Activated naive CD8-positive, alpha-beta T cell treated with anti-CD3 and anti-CD28 coated beads, Interleukin-2, amount 50 U/mL, for 16 hours (primary cell): Measurements from ENCODE around the gene TBCA.

Experiments
- DNase-seq: peaks from one replicate; pipeline ENCODE4 v3.0.0-alpha.2; 2020; ENCODE audit warnings: low read depth, low spot score

TBCA gene, protein sequence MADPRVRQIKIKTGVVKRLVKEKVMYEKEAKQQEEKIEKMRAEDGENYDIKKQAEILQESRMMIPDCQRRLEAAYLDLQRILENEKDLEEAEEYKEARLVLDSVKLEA

DNA sequence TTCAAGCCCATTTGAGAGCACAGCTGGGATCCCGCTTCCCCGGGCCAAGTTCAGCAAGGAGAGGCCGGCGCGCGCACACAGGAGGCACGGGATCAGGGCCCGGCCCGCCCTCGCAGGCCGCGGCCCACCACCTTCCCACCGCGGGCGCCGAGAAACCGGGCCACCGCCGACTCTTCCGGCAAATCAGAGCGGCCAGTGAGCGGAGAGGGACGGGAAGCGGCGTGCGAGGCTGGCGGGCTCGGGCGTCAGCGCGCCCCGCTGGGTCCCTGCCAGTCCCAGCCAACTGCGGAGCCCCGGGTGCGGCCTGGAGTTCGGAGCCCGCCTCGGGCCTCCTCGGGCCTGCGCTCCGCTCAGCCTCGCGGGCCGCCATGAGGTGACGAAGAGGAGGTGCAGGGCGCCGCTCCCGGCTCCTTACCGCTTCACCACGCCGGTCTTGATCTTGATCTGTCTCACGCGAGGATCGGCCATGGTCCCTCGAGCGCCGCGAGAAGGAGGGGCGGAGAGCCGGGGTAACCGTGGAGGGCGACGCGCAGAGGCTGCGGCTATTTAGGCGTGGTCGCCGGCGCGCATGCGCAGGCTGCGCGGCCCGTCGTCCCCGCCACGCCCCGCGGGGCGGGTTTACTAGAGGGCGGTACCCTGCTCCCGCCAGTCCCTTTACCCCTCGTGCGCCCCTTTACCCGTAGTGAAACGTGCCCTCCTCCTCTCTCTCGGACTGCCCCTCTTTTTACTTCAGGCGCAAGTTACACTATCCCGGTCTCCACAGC lies at the start of gene TBCA:
Gene TBCA (minus strand): TSS at position 550 of the 764 bp plus-strand sequence. CDS start 82 bp downstream, at position 468.
- DNase-seq = peak; percentile 82

DNA sequence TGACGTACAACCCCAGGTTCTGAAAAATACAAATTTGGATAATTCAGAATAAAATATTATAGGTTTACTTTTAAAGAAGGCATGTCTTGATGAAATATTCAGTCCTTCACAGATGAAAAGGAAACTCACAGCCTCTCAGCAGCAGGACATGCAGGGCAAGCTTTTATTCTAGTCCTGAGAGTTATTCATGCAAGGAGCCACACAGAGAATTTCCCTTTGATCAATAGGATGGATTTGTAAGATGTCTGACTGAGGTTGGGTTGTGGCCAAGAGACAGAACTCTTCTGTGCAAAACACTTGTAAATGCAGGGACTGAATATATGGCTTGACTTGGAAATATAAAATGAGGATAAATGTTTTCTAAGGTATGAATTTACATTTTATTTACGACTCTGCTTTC lies 48.8 kb upstream of the TBCA start:
- no peak for DNase-seq

DNA sequence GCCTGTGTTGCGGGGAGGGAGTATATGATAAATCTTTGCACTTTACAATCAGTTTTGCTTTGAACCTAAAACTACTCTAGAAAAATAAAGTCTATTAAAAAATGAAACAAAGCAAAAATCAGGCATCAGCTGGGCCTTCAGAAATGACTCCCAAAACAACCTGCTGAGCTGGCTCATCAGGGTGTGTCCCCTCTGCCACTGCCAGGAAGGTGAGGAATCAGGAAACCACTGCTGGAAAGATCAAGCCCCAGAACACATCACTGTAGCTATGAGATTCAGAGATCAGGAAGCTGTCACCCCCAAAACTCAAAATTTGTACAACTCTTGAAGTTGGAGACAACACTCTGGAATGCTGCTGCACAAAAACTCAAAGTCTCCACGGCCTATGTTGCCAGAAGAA lies 40.5 kb upstream of the TBCA start:
- no peak for DNase-seq

DNA sequence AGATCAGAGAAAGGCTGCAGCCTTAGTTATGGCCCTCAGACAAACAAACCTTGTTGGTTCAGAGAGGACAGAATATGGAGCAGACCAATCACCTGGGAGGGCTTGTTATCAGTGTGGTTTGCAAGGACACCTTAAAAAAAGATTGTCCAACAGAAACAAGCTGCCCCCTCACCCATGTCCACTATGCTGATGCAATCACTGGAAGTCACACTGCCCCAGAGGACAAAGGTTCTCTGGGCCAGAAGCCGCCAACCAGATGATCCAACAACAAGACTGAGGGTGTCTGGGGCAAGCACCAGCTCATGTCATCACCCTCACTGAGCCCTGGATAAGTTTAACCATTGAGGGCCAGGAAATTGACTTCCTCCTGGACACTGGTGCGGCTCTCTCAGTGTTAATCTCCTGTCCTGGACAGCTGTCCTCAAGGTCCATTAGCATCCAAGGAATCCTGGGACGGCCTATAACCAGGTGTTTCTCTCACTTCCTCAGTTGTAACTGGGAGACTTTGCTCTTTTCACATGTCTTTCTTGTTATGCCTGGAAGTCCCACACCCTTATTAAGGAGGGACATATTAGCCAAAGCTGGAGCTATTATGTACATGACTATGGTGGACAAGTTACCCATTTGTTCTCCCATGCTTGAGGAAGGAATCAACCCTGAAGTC lies 36.9 kb upstream of the TBCA start:
- no peak for DNase-seq

DNA sequence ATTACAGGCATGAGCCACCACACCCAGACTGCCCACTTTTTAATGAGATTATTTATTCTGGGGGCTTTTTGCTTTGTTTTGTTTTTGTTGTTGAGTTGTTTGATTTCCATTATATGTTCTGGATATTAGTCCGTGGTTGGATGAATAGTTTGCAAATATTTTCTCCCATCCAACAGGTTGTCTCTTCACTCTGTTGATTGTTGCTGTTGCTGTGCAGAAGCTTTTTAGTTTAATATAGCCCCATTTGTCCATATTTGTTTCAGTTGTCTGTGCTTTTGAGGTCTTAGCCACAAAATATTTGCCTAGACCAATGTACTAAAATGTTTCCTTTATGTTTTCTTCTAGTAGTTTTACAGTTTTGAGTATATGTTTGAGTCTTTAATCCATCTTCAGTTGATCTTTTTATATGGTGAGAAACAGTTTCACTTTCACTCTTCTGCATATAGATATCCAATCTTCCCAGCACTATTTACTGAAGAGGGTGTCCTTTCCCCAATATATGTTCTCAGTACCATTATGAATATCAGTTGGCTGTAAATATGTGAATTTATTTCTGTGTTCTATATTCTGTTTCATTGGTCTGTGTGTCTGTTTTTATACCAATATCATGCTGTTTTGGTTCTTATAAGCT lies 30.2 kb upstream of the TBCA start:
- no peak for DNase-seq

DNA sequence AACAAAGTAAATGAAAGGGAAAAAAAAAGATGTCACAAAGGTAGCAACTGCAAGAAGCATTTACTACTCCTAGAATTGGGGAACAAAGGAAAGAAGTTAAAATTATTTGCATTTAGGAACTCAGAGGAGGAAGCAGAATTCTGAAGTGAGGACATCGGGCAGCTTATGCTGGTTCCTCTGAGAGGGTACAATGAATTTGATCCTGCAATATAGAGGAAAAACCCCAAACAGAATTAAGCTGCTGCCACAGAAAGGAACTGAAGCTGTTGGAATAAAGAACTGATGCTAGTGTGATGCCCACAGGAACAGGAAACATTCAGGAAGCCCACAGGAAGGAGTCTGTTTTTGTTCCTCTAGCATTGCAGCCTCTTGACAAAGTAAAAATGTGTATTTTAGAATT lies 22.3 kb upstream of the TBCA start:
- no peak for DNase-seq

DNA sequence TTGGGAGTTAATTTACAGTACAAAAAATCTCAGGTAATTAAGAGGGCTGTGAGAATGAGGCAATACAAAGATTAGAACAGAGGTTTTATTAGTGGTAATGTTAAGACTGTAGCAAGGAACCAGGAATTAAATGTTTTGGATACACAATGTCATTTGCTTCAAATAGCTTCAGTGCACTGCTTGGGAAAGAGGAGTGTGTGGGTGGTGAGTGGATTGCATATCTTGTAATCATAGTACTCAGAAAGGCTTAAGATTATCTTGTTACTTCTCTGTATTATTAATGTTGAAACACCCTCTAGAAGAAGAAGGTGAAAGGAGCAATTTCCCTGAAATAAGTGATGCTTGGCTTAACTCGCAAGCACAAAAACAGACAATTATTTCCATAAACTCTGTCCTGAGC lies 21.0 kb upstream of the TBCA start:
- no peak for DNase-seq

DNA sequence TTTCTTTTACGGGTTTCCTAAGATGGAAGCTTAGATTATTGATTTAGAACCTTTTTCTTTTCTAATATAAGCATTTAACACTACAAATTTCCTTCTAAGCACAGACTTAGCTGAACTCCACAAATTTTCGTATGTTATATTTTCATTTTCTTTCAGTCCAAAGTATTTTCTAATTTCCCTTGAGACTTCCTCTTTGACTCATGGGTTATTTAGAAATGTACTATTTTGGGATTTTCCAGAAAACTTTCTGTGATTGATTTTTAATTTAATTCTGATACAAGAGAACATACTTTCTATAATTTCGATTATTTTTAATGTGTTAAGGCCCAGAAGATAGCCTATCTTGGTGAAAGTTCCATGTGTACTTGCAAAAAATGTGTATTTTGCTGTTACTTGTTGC lies 19.7 kb upstream of the TBCA start:
- DNase-seq = no peak

DNA sequence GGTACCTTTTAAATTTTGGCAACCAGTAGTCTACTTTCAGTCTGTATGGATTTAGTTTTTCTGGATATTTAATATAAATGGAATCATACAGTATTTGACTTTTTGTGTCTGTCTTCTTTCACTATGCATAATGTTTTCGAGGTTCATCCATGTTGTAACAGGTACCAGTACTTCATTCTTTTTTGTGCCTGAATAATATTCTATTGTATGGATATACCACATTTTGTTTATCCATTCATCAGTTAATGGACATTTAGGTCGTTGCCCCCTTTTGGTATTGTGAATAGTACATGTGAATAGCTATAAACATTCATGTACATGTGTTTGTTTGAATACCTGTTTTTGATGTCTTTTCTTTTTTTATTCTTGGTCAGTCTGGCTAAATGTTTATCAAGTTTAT lies 19.1 kb upstream of the TBCA start:
- DNase-seq = no peak

DNA sequence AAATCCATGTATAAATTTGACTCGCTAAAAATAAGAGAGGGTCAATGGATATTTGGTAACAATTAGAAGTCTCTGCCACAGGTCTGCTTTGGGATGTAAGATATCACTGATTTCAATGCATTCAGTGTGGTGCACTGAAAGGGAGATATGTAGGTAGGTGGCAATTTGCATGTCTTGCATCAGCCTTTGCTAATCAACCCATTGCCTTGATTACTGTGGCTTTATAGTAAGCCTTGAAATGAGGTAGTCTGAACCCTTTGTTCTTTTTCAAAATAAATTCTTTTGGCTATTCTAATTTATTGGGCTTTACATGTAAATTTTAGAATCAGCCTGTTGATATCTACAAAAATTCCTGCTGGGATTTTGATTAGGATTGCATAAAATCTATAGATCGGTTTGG lies 15.8 kb upstream of the TBCA start:
- DNase-seq = no peak

DNA sequence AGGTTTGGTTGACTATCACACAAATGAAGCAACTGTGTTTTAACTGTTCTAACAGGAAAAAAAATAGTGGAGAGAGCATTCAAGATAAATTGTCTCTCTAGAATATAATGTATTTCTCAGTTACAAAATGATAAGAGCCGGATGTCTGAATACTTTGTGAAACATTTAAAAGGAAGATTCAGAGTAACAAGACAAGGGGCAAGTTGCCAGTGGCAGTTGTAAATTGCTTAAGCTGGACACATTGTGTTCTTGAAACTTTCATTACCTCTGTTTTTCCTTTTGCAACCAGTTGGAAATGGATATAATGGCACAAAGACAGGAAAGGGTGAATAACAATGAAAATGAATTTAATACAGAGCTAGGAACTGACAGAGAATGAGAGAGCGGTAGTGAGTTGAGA lies 15.2 kb upstream of the TBCA start:
- DNase-seq = no peak

DNA sequence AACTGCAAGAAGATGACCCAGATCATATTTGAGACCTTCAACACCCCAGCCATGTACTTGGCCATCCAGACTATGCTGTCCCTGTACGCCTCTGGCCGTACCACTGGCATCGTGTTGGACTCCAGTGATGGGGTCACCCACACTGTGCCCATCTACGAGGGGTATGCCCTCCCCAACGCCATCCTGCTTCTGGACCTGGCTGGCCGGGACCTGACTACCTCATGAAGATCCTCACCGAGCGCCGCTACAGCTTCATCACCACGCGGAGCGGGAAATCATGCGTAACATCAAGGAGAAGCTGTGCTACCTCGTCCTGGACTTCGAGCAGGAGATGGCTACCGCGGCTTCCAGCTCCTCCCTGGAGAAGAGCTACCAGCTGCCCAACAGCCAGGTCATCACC lies 9.1 kb upstream of the TBCA start:
- no peak for DNase-seq

DNA sequence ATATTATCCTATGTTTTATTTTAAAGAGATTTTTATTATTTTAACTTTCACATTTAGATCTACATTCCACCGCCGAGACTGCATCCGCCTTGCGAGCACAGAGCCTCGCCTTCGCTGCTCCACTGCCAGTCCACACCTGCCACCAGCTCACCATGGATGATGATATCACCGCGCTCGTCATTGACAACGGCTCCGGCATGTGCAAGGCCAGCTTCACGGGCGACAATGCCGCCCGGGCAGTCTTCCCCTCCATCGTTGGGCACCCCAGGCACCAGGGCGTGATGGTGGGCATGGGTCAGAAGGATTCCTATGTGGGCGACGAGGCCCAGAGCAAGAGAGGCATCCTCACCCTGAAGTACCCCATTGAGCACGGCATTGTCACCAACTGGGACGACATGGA lies 8.6 kb upstream of the TBCA start:
- DNase-seq = no peak

DNA sequence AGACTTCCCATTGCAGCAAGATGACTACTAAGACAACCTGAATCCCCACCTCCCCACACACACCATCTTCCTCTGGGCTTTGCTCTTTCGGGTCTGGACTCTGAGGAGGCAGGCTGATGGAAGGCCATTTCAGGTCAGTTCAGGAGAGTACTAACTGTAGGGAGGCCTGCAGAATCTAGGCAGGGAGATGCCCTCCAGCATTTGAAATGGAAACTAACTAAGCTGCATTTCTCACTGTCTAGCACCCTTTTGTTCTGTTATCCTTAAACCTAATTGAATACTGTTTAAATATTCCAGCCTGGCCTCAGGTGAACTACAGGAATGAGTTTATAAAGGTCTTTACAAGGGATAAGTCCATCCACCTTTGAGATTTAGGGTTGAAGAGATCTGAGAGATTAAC lies 4.9 kb upstream of the TBCA start:
- DNase-seq = no peak

DNA sequence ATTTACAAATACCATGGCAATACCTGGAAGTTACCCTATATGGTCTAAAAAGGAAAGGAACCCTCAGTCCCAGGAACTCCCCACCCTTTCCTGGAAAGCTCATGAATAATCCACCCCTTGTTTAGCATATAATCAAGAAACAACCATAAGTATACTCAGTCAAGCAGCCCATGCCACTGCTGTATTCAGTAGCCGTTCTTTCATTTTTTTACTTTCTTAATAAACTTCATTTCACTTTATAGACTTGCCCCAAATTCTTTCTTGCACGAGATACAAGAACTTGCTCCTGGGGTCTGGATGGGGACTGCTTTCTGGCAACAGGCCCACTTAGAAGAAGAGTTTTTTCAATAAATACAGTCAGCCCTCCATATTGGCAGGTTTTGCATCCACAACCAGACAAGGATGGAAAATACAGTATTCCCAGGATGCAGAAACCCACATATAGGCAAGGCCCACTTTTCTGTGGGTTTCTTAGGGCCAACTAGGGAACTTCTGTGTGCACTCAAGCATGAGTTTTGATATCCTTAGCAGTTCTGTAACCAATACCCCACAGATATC lies 2.8 kb upstream of the TBCA start:
- no peak for DNase-seq

DNA sequence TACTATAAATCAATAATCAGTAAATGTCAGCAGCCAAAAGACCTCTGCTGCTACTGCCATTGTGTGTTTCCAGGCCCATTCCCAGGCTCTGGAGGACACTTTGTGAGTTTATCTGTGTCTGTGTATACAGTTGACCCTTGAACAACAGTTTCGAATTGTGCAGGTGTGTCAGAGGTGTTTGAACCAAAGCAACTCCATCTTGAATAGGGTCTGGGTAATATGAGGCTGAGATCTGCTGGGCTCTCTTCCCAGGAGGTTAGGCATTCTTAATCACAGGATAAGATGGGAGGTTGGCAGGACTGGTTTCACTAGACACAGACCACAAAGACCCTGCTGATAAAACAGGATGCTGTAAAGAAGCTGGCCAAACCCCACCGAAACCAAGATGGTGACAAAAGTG lies 2.3 kb upstream of the TBCA start:
- no peak for DNase-seq

DNA sequence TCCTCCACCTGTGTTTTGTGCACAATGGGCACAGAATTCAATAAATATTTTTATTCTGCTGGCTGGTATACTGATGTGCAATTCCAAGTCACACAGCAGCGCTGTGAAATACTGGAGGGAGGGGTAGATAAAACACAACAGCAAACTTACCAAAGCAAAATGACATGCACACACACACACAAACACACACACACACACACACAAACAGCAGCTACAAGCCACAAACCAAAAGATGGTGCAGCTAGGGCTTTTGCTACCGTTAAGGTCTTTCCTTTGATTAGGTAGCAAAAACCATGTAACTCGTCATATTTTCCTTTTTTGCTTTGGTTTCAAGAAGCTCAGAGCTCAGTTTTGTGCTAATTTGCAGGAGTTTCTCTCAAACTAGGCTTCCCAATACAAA lies 1.8 kb upstream of the TBCA start:
- no peak for DNase-seq

DNA sequence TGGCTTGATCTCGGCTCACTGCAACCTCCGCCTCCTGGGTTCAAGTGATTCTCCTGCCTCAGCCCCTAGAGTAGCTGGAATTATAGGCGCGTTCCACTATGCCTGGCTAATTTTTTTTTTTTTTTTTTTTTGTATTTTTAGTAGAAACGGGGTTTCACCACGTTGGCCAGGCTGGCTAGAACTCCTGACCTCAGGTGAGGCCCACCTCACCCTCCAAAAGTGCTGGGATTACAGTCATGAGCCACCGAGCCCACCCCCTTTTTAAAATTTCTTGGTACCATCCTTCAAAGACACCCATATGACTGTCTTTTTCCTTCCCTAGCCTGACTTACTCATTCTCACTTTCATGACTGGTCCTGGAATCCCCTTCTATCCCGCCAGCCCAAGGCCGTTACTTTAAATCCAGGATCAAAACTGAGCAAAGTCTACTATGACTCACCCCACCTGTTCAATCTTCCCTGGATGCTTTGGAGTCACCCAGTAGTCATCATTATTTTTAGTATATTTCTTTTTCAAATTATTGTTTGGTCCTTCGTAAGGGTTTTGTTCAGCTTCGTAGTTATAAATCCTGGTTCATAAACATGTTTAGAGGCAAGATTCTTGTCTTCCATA lies 1.2 kb upstream of the TBCA start:
- DNase-seq = no peak

DNA sequence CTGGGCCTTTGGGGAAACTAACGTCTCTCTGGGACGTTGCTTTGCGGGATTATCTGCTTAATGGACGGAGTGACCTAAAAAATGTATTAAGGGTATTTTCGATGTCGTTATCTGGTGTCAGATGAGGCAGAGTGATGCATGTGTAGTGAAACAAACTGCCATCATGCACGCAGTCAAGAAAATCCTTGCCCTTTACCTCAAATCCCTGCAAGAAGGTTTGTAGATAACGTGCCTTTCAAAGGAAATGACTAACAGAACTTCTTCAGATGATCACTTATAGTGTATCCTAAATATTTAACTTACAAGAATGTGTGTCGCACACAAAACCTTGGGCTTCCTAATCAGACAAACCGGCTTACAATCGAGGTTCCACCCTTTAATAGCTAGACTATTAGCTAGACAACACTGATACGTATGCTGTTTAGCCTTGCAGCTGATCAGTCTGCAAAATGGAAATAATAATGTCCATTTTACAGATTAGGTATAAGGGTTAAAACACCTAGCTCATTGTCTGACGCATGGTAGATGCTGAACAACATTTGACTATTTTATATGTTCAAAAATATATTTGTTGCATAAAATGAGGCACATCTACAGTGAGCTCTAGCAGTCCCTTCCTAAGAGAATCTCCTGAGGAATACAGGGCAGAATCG lies 541 bp upstream of the TBCA start:
- no peak for DNase-seq

DNA sequence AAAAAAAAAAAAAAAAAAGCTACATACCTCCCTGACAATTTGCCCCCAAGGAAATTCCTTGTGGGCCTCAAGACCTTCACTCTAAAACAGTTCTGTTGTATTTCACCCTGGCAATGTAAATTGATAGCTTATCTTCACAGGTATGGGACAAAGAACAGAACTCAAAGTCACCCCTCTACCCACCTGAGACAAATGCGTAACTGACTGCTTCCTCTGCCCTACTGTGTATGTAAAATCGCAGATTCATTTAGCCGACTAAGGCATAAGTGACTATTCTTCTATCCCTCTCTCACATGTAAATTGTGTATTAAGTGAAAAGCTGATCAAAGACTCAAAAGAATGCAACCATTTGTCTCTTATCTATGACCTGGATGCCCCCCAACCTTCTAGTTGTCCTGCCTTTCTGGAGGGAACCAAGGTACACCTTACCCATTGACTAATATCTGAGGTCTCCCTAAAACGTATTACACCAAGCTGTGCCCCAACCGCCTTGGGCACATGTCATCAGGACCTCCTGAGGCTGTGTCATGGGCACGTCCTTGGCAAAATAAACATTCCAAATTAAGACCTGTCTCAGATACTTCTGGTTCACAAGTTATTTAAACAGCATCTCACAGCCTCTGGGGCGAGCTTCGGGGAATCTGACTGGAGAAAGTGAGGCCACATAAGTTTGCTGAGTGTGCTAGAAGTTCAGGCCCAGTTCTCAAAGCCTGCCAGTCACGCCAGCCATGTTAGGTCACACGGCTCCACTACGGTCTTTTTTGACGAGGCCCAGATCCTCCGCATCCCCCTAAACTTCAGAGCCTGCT lies 954 bp downstream of the TBCA start:
- DNase-seq = no peak
